ENCODE results near the gene ATP6V0E2.
"Not testable (repeated sequence)": the region's sequence is repeated elsewhere in the genome, so short reads cannot be mapped to it uniquely, and the experiment has no call there.

Gene ATP6V0E2

GRCh38 chr7:149875396-149875795, 1.6 kb downstream of the ATP6V0E2 start:
- FAIRE-seq (no peak), DNase-seq (ENCODE audit: insufficient read length, low spot score) (no peak)

DNA sequence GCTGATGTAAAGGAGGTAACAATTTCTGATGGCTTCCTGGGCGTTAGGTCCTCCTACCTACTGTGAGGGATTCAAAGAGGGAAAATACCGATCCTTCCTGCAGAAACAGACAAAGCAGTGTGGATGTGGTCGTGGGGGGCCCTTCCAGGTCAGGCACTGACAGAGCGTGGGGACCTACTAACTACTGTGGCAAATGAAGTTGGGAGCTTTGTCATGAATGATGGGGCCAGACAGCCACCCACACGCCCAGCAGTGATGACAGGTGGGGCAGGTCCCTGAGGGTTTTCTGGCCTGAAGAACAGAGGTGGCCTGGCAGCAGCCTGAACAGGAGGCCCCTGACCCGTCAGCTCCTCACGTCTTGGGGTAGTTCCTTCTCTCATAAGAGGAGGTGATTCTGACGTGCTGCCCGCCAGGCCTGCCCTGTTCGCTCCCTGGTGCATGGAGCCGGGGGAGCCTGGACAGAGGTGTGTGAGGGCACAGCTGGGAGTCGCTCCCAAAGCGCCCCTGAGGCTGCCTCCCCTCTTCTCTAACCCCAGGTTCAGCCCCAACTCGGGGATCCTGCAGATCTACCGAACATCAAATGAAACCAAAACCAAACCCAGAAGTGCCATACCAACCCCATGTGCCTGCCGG, 4.2 kb downstream of the ATP6V0E2 start:
- no peak for DNase-seq (ENCODE audit: insufficient read length, low spot score)
- no peak for FAIRE-seq

GRCh38 chr7:149878523-149878921, 4.8 kb downstream of the ATP6V0E2 start:
- FAIRE-seq (no peak), DNase-seq (ENCODE audit: insufficient read length, low spot score) (no peak)

DNA sequence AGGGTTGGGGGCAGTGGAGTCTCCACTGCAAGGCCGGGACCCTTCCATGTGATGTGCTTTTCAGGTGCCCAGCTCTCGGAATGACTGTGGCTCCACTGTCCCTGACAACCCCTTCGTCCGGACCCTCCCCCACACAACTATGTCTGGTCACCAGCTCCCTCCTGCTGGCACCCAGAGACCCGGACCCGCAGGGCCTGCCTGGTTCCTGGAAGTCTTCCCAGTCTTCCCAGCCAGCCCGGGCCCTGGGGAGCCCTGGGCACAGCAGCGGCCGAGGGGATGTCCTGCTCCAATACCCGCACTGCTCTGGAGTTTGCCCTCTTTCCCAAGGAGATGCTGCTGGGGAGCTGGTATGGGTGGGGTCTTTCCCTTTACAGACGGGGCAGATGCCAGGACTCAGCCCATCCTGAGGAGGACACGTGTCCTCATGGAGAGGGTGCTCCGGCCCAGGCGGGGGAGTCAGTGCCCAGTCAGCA, 5.5 kb downstream of the ATP6V0E2 start:
- DNase-seq (ENCODE audit: insufficient read length, low spot score), result no peak

DNA sequence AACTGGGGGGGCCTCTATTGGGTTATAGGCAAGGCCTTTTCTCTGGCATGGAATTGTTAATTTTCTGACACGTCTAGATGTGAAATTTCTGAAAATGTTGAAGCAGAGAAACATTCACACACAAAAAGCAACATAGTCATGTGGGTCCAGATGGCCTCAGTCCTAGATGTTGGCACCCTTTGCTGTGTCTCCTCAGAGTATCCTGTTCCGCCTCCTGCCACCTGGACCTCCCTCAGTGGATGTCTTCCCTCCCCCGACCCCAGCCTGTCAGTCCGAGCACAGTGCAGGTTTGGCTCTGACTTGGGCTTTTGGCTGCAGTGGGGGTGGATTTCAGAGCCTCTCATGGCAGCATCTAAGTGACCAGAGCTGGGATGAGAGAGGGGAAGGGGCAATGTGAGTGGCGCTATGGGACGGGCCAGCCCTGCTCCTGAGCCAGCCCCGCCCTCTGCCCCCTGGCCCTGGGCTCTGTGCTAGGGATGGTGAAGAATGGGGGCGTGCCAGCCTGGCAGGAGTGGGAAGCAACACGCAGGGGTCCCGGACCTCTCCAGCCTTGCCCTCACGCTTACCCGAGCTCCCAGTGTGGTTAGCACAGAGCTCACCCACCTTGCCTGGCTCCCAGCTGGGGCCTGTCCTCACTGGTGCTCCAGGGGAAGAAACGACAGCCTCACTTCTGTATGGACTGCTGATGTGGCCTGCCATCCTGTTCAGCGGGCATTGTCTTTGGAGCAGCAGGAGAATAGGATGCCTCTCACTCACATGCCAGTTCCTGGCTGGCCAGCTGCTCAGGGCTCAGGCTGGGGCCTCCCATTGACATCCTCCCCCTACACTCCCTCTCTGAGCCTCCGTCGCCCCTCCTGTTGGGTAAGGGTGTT, 6.2 kb downstream of the ATP6V0E2 start:
- FAIRE-seq (no peak), DNase-seq (ENCODE audit: insufficient read length, low spot score) (no peak)

More for the DNA sequence above, 5.5 kb downstream of the ATP6V0E2 start:
- FAIRE-seq, result no peak

DNA sequence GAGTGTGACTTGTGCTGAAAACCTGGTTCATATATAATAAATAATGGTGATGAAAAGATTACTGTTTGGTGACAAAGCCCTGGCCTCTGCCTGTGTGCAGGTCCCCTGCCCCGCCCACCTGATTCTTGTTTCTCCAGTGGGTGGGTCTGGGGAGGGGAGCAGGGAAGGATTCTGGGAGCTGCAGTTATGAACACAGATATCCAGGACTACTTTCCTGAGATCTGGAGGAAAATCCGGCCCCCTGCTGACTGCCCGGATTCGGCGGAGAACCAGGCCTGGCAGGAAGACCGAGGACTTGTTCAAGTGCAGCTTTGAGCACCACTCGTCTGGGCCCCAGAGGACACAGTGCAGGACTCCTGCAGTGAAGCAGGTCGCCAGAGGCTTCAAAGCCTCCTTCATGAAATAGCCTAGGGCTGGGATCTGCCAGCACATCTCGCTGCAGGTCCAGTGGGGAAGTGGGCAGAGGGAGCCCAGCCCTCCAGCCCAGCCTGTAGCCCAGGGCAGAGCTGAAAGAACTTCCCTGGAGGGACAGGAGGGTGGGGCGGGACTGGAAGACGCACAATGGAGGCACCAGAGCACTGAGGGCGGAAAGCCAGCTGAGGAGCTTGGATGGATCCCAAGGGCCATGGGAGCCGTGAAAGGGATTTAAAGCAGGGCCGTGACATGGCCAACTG, 7.0 kb downstream of the ATP6V0E2 start:
- DNase-seq (ENCODE audit: insufficient read length, low spot score) (no peak), FAIRE-seq (no peak)

DNA sequence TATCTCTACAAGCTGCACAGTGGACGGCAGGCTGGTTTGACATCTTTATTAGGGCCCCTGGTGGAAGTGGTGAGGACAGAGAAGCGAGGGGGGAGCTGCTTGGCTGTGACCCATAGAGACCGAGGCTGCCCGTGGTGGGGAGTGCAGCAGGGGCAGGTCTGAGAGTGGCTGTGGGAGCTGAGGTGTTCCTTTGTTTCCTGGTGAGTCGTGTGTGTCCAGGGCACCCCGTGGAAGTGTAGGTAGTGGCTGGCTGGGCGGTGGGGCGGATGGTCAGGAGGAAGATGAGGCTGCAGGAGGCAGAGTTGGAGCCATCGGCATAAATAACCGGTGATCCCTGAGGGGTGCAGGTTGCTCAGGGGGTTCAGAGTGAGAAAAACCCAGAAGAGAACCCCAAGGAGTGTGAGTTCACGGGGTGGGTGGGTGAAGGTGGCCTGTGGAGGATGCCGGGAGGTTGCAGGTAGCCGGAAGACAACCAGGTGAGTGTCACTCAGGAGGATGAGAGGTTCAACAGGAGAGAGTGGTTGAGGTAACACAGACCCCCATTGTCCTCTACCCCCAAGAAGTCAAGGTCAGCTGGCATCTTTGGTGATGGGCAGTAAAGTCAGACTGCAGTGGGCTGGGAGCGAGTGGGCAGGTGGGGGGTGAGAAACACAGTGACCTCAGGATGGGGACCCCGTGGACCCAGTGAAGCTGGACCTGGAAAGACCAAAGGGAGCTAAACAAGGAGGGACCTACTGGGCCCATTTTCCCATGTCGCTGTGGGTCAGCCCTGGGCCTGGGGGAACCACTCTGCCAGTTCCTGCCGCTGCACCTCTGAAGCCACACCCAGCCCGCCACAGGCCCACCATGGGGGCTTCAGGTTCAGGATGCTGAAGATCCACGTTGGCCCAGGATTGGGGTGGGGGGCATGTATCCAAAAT, 7.8 kb downstream of the ATP6V0E2 start:
- FAIRE-seq, result no peak
- DNase-seq (ENCODE audit: insufficient read length, low spot score), result no peak

DNA sequence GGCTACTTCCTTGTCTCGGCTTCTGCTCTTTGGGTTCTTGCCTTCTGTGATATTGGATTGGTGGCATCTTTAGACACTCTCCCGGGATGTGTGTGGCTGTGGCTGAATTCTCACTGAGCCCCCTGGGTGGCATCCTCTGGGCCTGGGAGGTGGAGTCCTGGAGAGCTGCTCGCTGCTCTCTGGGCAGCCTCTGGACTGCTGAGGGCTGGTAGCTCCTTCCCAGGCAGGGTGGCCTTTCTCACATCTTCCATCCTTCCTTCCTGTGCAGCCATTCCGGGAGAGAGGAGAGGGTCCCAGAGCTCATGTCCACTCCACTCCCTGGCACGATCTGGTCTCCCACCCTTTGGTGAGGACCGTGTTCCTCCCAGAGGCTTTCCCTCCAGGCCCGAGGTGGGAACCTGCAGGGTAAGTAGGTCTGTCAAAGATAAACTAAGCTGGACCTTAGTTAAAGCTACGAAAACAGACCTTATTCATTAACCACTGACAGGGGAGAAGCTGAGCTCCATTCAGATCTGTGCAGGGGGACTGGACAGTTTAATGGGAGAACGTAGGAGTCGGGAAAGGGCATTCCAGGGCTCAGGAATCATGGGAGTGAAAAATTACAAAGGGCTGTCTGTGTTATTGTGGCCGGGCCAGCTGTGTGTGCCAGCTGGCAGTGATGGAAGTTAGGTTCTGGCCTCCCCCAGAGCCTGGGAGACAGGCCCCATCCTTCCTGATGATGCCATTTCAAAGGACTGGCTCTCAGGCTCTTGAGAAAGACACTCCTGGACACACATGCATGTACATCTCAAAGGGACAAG, 8.7 kb downstream of the ATP6V0E2 start:
- no peak for FAIRE-seq
- DNase-seq (ENCODE audit: insufficient read length, low spot score), result no peak

GRCh38 chr7:149883048-149883438, 9.3 kb downstream of the ATP6V0E2 start:
- DNase-seq (ENCODE audit: insufficient read length, low spot score) (no peak), FAIRE-seq (no peak)

DNA sequence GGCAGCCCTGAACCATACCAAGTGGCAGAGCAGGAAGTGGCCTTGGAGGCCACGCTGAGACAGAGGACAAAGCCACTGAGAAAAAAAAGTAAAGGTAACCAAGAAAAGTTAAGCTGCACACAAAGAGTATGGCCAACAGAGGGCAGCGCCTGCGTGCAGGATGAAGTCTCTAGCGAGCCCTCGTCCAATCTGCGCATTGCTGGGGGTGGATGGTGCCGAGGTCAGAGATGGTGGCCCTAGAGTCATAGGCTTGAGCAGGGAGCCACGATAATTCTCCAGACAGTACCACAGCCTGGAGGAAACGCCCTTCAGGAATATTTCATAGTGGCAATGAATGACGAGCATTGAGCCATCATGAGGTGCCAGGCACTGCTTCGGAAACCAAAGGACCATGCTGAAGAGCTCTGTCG, 9.7 kb downstream of the ATP6V0E2 start:
- no peak for DNase-seq (ENCODE audit: insufficient read length, low spot score)
- no peak for FAIRE-seq

DNA sequence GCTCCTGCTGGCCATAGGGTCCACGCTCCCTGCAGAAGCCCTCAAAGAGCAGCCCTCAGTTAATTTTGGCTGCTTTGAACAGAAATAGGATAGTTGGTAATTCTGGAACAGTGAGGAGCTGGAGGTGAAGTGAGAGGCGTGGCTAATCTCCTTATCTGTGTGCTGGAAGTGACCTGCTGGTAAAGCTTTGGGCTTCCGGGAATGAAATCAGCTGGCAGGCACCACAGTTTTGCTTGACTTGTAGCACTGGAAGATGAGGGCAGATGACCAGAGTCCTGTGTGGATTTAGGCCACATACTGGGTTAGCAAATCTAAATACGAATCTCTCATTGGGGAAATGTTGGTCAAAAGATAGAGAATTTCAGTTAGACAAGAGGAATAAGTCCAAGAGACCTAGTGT, 10.2 kb downstream of the ATP6V0E2 start:
- no peak for FAIRE-seq
- DNase-seq (ENCODE audit: insufficient read length, low spot score), result no peak

DNA sequence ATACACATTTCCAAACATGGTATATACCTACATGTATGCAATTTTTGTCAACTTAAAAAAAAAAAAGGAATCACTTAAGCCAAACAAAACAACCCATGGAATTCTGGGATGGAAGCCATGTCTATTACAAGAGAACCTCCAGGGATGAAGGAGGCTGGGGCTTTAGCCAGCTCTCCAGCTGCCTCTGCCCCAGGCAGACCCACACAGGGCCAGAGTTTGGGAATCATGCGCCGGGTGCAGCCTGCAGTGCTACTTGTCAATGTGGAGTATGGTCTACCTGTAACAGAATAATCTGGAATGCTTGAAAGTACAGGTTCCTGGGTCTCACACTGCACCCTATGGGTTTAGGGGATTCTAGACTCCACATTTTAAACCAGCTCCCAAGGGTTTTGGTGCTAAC, 10.8 kb downstream of the ATP6V0E2 start:
- no peak for FAIRE-seq

DNA sequence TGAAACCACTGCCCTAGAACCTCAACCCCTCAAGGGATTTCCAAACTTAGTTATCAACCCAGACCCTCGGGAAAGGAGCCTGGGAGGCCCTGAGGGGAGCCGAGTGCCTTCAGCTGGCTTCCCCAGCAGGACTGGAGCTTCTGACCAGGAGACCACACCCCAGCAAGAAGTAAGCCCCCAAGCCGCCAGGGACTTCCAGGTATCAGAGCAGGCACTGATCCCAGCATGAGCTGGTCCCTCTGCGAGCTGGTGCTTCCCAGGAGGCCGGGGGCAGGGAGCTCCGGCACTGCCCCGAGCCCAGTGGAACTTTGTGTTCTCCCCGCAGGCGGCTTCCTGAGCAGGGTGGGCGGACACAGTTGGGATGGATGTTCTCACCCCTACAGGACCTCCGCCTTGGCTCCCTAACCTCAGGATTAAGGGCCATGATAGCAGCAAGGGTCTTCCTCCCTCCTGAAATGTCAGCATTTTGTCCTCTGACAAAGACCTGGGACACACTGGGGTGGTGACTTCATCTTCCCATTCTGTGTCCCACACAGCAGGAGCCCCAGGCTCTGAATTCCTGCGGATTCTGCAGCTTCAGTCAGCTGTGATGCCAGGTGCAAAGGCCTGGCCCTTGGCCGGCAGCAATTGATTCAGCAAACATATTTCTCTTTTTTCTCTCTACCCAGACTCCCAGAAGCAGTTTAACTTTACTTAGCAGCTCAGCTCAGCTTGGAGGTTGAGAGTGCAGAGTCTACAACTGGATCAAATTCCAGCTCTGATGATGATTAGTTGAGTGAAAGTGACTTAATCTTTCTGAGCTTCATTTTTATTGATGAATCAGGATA, 11.6 kb downstream of the ATP6V0E2 start:
- DNase-seq (ENCODE audit: insufficient read length, low spot score) (no peak), FAIRE-seq (no peak)

More for the DNA sequence above, 10.8 kb downstream of the ATP6V0E2 start:
- no peak for DNase-seq (ENCODE audit: insufficient read length, low spot score)

DNA sequence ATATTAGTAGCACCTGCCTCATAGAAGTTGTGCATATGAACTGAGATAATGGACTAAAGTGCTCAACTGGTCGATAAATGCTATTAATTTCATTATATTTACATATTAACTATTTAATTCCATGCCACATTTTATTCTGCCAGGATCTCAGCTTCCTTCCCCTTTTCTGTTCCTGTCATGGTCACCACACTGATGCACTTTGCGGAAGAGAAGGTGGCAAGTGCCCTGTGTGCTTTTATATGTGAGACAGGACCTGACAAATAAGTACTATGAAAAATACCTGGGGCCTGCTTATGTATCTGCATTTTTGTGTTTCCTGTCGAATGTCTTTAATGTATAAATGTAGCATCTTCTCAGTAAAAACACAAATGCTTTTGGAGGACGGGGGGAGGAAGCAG, 12.2 kb downstream of the ATP6V0E2 start:
- no peak for DNase-seq (ENCODE audit: insufficient read length, low spot score)
- FAIRE-seq, result no peak

- DNase-seq (ENCODE audit: insufficient read length, low spot score), result no peak
- no peak for FAIRE-seq
Observed at GRCh38 chr7:149887311-149887710, 13.5 kb downstream of the ATP6V0E2 start.

DNA sequence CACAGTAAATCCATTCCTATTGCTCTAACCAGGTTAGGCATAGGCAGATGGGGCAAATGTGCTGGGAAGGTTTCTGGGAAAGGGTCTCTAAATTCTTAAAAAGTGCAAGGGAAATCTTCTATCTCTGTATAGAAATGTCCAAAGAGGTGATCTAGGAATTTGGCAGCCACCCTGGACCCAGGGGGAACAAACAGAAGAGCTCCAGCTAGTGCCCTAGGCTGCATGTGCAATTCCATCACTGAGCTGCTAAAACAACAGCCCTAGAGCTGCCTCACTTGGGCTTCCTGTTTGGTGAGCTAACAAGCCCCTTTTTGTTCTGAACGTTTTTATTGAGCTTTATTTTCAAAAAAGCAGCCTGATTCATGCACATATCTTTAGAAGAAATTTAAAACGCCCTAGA, 16.9 kb downstream of the ATP6V0E2 start:
- DNase-seq (ENCODE audit: insufficient read length, low spot score); FAIRE-seq: not testable (repeated sequence)

GRCh38 chr7:149894957-149895356, 21.2 kb downstream of the ATP6V0E2 start:
- FAIRE-seq; DNase-seq (ENCODE audit: insufficient read length, low spot score): not testable (repeated sequence)

DNA sequence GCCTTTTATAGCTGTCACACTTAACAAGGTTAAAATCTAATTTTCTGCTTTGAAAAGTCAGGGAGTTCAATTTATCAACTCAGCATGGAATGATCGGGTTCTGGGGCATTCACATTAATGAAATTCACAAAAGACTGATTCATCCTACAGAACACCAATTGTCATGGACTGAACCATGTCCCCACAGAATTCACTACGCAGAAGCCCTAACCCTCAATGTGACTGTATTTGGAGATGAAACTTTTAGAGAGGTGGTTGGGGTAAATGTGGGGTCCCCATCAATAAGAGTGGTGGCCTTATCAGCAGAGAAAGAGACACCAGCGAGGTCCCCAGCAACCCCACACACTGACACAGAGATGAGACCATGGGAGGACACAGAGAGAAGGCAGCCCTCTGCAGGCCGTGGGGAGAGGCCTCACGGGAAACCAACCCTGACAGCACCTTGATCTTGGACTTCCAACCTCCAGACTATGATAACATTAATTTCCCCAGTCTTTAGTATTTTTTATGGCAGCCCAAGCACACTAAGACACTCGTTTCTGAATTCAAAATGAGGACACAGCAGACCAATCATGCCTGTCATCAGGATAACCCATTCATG, 34.1 kb downstream of the ATP6V0E2 start:
- not testable (repeated sequence) for FAIRE-seq; DNase-seq (ENCODE audit: insufficient read length, low spot score)

Data from HTR-8/SVneo (cell line).